SK-N-SH treated with all-trans-retinoic acid at 6 μM for 48 hours (cell line): ENCODE results near the gene QPCTL.

ENCODE experiments used
- ATAC-seq: fragments of 200-7000 bp; cut with Tn5 transposase; 3 replicates; pipeline ENCODE4 v1.9.1; 2020; ENCODE audit warnings: mild to moderate bottlenecking, moderate library complexity
- CSRNP3 ChIP-seq: fragments of 250-450 bp; sonication (Bioruptor Pico); IDR thresholded peaks from 2 replicates; pipeline ENCODE4 v1.5.1; 2021; ENCODE audit warnings: mild to moderate bottlenecking, moderate library complexity
- ZFP30 ChIP-seq: fragments of 450-650 bp; formaldehyde crosslinking; IDR thresholded peaks from 2 replicates; pipeline ENCODE4 v1.5.0; 2022; ENCODE audit warnings: mild to moderate bottlenecking, moderate library complexity

QPCTL gene

GRCh38 chr19:45753548-45753947, 61.1 kb downstream of the QPCTL start:
- no peak for ATAC-seq

More at GRCh38 chr19:45753548-45753947, 61.1 kb downstream of the QPCTL start:
- TF ChIP-seq CSRNP3 (CRISPR knock-in tag) (no peak), ZFP30 (CRISPR knock-in tag) (no peak)
